Activated CD4-positive, alpha-beta T cell treated with anti-CD3 and anti-CD28 coated beads, Interleukin-10, Interleukin-2, amounts not matched to agents 100 ng/mL and 50 ng/mL, durations not matched to agents 16 hours and 8 hours (primary cell): ENCODE results near the gene TKT.

Experiments used
- DNase-seq: peaks from one replicate; pipeline ENCODE4 v3.0.0-alpha.2; 2020

The TKT gene

DNA sequence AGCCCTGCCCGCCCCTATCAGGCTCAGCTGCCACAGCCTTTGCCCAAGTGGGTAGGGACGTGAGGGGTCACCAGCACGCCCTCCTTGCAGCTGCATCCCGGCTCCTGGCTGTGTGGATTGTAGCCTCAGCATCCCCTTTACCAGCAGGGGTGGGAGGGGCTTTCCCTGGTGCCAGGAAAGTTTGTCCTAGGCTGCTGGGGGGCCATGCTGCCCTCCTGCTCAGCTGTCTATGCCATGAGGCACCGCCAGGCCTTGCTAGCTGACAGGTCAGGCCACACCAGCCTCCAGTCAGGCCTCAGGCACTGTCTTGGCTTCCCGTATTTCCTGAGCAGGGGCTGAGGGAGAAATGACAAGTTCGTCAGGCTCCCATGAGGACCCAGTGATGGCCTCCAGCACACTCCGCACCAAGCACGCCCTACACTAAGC lies 32.3 kb downstream of the TKT start:
- DNase-seq: no peak

DNA sequence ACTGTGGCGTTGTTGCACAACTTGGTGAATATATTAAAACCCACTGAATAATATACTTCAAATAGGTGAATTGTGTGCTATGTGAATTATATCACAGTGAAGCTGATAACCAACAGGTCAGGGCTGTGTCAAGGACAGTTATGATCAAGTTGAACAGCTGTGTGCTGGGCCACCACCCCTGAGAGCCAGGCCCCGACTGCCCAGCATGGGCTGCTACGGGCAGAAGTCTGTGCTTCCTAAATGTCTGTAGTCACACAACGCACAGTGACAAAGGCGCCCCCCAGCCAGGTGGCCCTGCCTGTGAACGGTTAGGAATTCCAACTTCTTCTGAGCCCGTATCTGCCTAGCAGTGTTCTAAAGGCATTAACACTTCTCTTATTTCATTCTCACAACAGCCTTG lies 32.8 kb downstream of the TKT start:
- DNase-seq: no peak

DNA sequence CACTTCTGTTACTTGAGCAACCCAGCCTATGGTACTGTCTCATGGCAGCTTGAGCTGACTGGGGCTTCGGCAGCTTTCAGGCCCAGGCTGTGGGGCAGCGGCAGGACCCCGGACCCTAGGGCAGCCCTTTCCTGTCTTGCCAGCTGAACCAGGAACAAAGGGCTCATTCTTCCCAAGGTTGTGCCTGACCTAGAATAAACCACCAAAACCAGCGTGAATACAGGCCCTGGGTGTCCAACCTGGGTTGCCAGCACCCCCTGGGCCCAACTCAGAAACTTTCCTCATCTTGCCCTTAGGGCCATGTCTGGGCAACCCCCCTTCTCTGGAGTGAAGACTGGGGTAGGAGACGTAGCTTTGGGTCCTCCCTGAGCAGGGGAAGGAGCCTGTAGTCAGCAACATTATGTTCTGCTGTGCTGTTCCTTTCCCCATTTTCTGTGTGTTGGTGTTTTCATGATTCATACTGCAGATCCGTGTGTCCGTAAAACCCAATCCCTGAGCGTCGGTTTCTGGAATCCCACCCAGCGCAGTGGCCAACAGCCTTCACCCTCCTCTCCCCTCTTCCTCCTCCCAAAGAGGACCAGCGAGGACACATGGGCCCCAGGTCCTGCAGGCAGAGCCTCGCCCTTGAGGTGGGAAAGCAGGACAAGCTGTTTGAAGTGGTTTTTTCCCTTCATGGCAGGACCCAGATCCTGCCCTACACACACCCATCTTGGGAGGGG lies 33.5 kb downstream of the TKT start:
- DNase-seq: no peak

DNA sequence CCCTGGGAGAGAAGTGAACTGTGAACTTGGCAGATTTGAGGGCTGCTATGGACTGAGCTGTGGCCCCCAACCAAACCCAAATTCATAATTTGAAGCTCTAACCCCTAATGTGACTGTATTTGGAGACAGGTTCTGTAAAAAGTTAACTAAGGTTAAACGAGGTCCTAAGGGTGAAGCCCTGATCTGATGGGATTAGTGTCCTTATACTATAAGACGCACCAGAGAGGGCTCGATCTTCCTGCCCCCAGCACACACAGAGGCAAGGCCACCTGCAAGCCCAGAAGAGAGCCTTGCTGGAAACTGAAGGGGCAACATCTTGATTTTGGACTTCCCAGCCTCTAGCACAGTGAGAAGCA lies 34.0 kb downstream of the TKT start:
- DNase-seq: no peak

DNA sequence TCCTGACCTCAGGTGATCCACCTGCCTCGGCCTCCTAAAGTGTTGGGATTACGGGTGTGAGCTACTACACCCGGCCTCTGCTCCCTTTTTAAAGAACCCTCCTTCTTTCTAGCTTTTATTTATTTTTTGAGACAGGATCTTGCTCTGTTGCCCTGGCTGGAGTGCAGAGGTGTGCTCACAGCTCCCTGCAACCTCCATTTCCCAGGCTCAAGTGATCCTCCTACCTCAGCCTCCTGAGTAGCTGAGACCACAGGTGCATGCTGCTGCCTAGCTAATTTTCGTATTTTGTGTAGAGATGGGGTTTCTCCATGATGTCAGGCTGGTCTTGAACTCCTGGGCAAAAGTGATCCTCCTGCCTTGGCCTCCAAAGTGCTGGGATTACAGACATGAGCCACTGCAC lies 34.5 kb downstream of the TKT start:
- no peak for DNase-seq

DNA sequence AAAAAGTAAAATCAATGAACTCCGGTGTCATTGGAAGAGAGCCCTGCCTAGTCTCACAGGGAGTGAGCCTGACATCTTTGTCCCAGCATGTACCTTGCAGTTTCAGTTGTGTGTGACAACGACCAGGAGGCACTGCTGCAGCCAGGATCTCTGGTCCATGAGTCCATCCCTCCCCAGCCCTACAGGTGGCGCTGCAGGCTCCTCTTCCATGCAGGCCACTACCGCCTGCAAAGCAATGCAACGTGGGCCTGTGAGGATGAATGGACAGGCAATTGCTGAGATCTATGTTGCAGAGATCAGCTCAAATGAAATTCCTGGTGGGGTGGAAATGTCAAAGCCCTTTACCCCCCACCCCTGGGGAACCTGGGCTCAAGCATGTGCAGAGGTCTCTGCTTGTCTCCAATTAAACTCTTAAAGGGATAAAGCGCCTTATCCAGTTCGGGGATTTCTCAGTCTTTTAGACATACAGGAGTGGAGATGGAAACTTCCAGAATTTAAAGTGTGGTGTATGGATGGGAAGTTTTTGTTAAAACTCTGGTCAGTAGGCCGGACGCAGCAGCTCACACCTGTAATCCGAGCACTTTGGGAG lies 35.8 kb downstream of the TKT start:
- DNase-seq: peak; percentile 90

DNA sequence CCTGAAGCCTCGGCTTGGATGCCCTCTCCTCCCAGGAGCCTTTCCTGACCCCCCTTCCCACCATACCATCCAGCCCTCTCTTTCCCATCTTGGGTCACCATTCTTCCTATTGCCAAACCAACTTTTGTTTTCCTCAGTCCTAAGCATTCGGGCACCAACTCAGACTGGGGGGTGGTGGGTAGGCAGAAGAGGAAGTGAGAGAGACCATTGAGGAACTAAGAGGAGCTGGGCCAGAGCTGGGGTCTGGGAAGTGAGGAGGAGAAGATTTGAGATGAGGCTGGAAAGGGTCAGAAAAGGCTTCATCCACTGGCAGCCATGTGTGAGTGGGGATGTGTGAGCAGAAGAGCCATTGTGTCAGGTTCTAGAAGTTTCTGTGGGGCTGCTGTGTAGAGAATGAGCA lies 37.7 kb downstream of the TKT start:
- DNase-seq: no peak

DNA sequence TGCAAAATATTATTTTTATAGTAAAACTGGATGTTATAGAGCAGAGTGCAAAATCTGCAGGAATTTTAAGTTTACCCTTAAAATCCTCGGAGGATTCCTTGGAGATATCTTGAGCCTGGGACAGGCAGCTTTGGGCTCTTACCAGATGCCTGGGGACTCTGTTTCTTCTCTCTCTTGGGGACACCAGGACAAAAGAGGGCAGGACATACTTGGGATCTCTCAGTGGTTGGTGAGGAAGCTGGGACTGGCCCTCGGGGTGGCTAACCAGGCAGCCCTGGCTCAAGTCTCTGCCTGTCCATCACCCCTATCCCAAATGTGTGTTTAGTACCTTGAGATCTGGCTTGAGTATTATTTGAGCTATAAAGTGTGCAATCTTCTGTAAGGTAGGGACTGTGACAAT lies 38.6 kb downstream of the TKT start:
- no peak for DNase-seq

DNA sequence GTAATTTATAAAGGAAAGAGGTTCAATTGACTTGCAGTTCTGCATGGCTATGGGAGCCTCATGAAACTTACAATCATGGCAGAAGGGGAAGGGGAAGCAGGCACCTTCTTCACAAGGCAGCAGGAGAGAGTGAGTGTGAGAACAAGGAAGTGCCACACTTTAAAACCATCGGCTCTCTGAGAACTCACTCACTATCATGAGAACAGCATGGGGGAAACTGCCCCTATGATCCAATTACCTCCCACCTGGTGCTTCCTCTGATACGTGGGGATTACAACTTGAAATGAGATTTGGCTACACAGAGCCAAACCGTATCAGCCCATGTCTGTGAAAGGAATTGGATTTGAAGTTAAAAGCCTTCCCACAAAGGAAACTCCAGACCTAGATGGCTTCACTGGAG lies 39.1 kb downstream of the TKT start:
- no peak for DNase-seq

DNA sequence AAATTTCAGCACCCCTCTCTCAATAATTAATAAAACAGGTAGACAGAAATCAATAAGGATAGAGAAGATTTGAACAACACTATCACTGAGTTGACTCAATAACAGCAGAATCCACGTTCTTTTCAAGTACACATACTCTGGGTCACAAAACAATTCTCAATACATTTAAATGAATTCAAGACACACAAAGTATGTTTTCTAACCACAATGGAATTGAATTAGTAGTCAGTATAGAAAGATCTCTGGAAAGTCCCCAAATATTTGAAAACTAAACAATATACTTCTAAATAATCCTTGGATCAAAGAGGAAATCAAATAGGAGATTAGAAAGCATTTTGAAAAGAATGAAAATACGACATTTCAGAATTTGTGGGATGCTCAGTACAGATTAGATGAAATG lies 40.0 kb downstream of the TKT start:
- DNase-seq: no peak

DNA sequence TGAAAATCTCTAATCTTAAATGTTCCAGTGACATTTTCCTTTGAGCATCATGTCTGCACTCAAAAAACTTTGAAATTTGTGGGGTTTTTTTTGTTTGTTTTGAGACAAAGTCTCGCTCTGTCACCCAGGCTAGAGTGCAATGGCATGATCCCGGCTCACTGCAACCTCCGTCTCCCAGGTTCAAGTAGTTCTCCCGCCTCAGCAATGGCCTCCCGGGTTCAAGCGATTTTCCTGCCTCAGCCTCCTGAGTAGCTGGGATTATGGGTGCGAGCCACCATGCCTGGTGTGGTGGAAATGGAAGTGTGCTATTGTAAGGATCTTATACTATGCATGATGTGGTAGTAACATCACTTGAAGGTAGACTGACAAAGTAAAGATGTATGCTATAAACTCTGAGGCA lies 42.5 kb downstream of the TKT start:
- no peak for DNase-seq

DNA sequence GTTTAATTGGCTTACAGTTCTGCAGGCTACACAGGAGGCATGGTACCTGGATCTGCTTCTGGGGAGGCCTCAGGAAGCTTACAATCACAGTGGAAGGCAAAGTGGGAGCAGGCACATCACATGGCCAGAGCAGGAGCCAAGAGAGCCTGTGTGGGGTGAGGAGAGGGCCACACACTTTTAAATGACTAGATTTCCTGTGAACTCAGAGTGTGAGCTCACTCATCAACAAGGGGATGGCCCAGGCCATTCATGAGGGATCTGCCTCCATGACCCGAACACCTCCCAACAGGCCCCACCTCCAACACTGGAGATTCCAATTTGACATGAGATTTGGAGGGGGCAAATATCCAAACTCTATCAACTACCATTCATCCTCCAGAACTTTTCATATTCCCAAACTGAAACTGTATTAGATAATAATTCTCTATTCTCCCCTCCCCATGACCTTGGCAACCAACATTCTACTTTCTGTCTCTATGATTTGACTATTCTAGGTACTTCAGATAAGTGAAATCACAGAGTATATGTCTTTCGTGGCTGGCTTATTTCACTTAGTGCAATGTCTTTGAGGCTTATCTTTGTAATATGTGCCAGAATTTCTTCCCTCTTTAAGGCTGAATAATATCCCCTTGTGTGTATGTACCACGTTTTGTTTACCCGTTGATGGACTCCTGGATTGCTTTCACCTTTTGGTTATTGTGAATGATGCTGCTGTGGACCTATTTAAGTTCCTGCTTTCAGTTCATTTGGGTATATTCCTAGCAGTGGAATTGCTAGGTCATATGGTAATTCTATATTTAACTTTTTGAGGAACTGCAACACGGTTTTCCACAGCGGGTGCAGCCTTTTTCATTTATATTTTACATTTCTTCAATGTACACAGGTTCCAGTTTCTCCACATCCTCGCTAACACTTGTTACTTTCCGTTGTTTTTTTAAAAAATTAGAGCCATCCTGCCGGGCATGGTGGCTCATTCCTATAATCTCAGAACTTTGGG lies 43.8 kb downstream of the TKT start:
- DNase-seq: no peak

DNA sequence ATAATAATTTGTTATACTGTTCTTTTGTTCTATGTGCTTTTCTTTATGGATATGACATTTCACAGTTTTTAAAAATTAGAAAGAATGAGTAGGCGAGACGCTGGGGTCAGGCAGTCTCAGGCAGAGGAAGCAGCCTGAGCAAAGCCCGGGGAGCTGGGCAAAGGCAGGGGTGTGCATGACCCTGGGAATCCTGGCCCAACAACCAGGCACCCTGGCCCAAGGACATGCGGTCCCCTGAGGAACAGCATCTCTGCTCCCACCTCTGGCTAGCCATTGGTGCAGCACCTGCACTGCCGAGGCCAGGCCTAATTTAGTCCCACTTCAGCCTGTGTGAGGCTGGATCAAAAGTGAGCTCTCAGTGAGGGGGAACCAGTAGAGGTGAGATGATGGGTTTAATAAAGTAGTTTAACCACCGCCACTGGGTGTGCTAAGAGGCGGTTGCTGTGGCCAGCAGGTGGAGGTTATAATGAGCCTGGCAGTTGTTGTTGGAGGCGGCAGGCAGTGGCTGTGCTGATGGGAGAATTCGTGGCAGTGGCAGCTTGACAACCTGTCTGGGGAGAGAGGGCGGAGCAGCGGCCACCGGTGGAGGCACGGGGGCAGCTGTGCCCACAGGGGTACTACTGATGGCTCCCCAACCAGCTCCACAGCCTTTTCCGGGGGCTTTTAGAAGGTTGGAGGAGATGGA lies 53.3 kb downstream of the TKT start:
- DNase-seq: no peak

DNA sequence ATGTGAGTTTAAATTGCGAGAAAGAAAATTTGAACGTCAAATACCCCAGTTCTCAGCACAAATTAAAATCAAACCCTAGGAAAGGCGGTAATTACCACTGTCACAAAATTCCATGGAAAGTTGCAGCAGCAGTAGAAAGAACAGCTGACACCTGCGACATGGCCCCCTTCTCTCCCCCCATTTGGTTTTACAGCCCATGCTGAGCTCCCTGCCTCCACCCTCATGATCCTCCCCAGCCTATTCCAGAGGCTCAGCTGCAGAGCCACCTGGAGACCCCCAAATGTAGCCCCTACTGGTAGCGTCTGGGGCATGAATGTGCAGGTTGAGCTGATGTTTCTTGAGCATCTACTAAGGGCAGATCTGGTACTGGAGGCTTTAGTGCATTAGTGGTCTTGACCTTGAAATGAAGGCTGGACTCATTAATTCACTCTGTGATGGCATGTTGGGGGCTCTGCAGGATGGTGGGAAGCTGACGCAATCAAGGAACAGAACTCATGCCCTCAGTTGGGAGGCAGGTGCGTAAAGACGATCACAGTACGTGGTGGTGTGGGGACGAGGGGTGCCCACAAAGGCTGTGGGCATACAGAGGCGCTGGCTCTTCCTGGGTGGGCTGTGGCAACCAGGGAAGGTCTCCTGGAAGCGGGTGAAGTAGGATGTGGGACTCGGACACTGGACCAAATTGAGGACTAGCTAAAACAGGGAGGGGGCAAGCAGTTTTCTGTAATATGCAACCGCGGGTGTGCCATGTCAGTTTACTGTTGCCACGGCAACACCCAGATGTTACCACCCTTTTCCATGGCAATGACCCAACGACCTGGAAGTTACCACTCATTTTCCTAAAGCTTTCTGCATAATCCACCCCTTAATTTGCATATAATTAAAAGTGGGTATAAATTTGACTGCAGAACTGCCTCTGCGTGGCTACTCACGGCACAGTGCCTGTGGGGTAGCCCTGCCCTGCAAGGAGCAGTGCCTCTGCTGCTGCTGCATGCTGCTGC lies 55.0 kb downstream of the TKT start:
- no peak for DNase-seq

DNA sequence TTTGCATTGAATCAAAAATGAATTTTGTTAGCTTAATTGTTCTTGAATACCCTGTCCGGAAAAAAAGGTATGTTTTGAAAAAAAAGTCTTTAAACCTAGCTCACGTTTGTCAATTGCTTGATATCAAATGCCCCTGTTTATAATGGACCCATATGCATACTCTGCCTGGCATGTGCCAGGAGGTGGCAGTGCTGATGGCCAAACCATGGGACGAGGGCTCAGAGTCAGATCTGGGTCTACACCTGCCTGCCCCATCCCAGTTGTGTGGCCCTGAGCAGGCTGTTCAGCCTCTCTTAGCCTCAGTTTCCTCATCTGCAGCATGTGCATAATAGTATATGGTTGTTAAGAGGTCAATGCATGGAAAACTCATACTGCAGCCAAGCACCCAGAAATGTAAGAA lies 56.0 kb downstream of the TKT start:
- no peak for DNase-seq

DNA sequence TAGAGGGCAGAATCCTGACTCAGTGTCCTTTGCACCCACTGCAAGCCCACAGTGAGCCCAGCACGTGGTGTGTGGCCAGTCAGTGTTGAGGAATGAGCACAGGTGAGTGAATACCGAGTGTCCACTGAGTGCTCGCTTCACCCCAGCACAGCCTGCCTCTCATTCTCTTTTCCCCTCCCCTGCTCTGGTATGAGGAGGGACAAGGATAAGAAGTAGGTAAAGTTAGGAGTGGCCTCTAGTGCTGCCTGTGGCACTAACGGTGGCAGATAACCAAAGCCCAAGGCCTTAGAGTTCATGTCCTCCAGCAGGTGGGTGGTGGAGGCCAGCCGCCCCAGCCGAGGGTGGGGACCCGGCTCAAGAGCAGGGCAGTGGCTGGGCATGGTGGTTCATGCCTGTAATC lies 56.8 kb downstream of the TKT start:
- DNase-seq: no peak

DNA sequence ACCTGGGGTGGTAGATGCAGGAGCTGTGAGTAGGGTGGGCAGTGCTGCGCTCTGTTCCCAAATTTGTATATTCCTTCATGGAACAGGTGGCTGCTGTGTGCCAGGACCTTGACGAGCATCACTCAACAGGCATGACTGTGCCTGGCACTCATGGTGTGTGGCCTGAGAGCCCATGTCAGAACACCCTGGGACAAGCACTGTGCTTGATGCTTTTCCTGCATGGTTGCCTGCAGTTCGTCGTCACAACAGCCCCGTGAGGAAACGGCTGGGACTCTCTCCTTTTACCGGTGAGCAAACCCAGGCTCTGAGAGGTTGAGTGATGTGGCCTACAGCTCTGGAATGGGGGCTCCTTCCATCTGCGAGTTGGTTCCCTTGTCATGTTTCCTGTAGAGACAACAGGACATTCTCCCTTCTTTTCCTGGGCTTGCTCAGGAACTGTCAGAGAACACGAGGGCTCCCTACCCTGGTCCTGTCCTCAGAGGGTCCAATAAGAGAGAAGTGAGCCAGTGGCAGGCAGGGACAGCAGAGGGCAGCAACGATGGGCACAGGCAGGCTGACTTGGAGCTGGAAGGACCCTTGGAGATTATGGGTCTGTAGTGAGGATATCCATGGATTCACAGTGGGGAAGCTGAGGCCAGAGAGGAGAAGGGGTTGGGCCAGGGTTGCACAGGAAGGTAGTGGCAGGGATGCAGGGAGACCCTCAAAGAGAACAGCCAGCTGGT lies 57.4 kb downstream of the TKT start:
- no peak for DNase-seq

DNA sequence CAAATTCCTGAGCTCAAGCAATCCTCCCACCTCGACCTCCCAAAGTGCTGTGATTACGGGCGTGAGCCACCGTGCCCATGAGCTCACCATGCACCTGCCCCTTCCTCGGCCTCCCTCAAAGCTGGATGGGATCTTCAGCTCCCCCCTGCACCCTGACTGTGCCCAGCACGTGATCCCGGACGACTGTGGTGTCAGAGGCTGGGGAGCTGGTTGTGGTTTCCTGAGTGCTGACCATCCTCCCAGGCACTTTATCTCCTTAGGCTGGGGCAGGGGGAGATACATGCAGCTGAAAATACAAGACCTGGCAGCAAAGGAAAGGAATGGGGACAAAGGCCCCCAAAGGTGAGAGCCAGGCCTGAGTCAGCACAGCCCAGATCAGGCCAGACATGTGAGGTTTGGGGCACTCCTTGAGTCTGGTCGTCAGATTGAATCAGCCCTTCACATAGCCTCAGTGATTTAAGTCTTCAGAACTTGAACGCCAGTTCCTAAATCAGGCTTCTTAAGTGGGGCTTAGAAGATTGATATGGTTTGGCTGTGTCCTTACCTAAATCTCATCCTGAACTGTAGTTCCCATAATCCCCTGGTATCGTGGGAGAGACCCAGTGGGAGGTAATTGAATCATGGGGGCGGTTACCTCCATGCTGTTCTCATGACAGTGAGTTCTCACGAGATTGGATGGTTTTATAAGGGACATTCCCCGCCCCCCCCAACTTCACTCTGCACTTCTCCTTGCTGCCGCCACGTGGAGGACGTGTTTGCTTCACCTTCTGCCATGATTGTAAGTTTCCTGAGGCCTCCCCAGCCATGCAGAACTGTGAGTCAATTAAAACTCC lies 59.0 kb downstream of the TKT start:
- DNase-seq: peak; percentile 63

DNA sequence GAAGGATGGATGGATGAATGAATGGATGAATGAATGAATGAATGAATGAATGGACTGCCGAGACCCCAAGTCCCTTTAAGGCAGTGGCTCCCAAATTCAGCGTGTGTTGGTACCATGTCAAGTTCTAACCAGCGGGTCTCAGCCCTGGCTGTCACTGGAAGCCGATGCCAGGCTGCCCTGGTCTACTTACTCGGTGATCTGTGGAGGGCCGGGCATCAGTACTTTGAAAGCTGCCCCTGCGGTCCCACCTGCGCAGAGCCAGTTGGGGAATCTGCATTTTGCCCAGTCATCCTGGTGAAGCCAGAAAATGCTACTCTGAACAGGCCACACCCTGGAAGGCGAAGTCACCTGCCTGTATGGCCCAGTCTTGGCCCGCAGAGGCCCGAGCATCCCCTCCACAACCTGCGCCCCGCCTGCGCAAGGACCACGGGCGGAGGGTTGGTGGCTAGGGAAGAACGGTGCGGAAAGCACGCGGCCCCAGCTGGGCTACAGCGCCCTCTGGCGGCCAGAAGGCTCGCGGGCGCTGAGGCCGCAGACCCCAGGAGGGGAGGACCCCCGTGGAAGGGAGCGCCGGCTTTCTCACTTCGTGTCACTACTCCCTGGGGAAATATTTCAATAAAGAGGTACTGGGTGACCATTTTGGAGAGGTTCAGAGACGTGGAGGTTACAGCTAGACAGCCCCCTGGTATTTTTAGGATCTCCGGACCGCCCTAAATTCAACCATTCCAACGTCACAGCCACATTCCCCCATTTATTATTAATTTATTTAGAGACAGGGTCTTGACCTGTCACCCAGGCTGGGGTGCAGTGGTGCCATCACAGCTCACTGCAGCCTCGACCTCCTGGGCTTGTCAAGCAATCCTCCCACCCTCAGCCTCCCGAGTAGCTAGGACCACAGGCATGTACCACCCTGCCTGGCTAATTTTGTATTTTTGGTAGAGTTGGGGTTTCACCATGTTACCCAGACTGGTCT lies 59.9 kb downstream of the TKT start:
- peak; percentile 58 for DNase-seq
